CD4-positive, alpha-beta memory T cell (primary cell): ENCODE results near the gene DNAJB13. TPM values are rescaled to one million over a fixed set of nuclear protein-coding genes. Genes with fewer than 3 reads are reported as not detected.
A peak's percentile ranks its signal among the peaks of the same experiment; 100 is the strongest.

Experiments used
- CTCF ChIA-PET: fragments of 350-600 bp; sonication (Branson Sonifier 250); formaldehyde crosslinking; loops from one replicate; lab custom pipeline; 2021; ENCODE audit warnings: inconsistent platforms; ENCODE audit not compliant: partially characterized antibody; lab: Charles Lee
- POLR2A ChIA-PET: fragments of 350-600 bp; sonication (Branson Sonifier 250); formaldehyde crosslinking; loops from one replicate; lab custom pipeline; 2021; ENCODE audit not compliant: partially characterized antibody; lab: Charles Lee
- DNase-seq, 5 donors: peaks; one replicate each; pipeline versions ENCODE4 v3.0.0 to v3.0.0-alpha.2; 2020 to 2022; ENCODE audit warnings: mixed read lengths in 1 of 5
- H3K27ac ChIP-seq: one replicate; pipeline ENCODE4 v1.7.0; 2013; ENCODE audit warnings: low read depth, low read length
- H3K27me3 ChIP-seq: 2 replicates; pipeline ENCODE4 v1.7.0; 2013; ENCODE audit warnings: mild to moderate bottlenecking, low read length, moderate library complexity; ENCODE audit not compliant: insufficient read depth
- H3K36me3 ChIP-seq: 2 replicates; pipeline ENCODE4 v1.7.0; 2013; ENCODE audit warnings: mild to moderate bottlenecking, low read length, moderate library complexity; ENCODE audit not compliant: insufficient read depth
- H3K4me1 ChIP-seq: 2 replicates; pipeline ENCODE4 v1.7.0; 2013; ENCODE audit warnings: mild to moderate bottlenecking, low read length, moderate library complexity; ENCODE audit not compliant: insufficient read depth
- H3K4me3 ChIP-seq, 2 donors: one replicate each; pipeline ENCODE4 v1.7.0; 2013; ENCODE audit warnings: low read length in 2 of 2, mild to moderate bottlenecking in 1 of 2
- H3K9me3 ChIP-seq, 2 donors: one replicate each; pipeline ENCODE4 v1.7.0; 2013; ENCODE audit warnings: low read length in 2 of 2, control low read depth in 1 of 2; ENCODE audit not compliant: control insufficient read depth in 1 of 2
- H3K27ac Mint-ChIP-seq, 7 donors: one replicate each; pipeline ENCODE4 v1.8.0; 2020 to 2021; ENCODE audit warnings: mixed read lengths in 7 of 7, mild to moderate bottlenecking in 6 of 7, inconsistent platforms in 3 of 7, moderate library complexity in 3 of 7
- H3K27me3 Mint-ChIP-seq, 2 donors: one replicate each; pipeline ENCODE4 v1.8.0; 2020 to 2021; ENCODE audit warnings: mixed read lengths in 2 of 2
- H3K36me3 Mint-ChIP-seq, 2 donors: one replicate each; pipeline ENCODE4 v1.8.0; 2020 to 2021; ENCODE audit warnings: mixed read lengths in 2 of 2, inconsistent platforms in 1 of 2, mild to moderate bottlenecking in 1 of 2
- H3K4me1 Mint-ChIP-seq, 4 donors: one replicate each; pipeline ENCODE4 v1.8.0; 2020 to 2021; ENCODE audit warnings: mixed read lengths in 4 of 4, mild to moderate bottlenecking in 1 of 4
- H3K4me3 Mint-ChIP-seq, 8 donors: one replicate each; pipeline ENCODE4 v1.8.0; 2020 to 2021; ENCODE audit warnings: mixed read lengths in 8 of 8, mild to moderate bottlenecking in 7 of 8, moderate library complexity in 6 of 8, inconsistent platforms in 3 of 8
- H3K9me3 Mint-ChIP-seq, 8 donors: one replicate each; pipeline ENCODE4 v1.8.0; 2020 to 2021; ENCODE audit warnings: mixed read lengths in 8 of 8, mild to moderate bottlenecking in 5 of 8, inconsistent platforms in 3 of 8, moderate library complexity in 1 of 8
- intact Hi-C: fragments of 100-400 bp; cut with micrococcal nuclease; formaldehyde crosslinking; loops from one replicate; pipeline ENCODE4 v1.15.1; 2023
- polyA plus RNA-seq, 2 donors: library from polyadenylated mRNA; unstranded; fragments of 300-500 nt; fragmentation: Illumina TruSeq; gene quantifications; one replicate each; pipeline ENCODE4 v1.2.3, GENCODE V29; 2021
- total RNA-seq, 2 experiments: library from RNA; stranded (reverse); gene quantifications; one replicate each; pipeline ENCODE4 v1.2.3, GENCODE V29; 2021

The DNAJB13 gene
- total and polyA plus RNA-seq, 4 experiments from 2014 or later, result 0.23 to 0.53 (median 0.30) TPM; not detected in 1

GRCh38 chr11:73975479-73975757 is 24.6 kb downstream of the DNAJB13 start:
- ChIA-PET CTCF (interaction anchor here (0.7 to 1.9 kb wide), 2 partner anchors 29 to 37 kb away, joined by 3 to 6 read pairs; no protein-coding TSS in a partner anchor), POLR2A (interaction anchor here (5.3 to 38.4 kb wide), 3 partner anchors 6 to 196 kb away, joined by 32 to 2221 read pairs (median 623); partner anchors contain the start of genes C2CD3, PPME1, UCP2 and UCP3)
- H3K27me3 Mint-ChIP-seq, result no peaks in the 10 kb centered on the region
- no peaks in the 10 kb centered on the region for H3K9me3 ChIP-seq
- H3K27ac Mint-ChIP-seq, result peak overlapping the region; percentile 58 to 100 (median 96)
- H3K36me3 ChIP-seq, result peaks cover 52% of the 10 kb centered on the region
- intact Hi-C loops, result no loop called here
- H3K4me3 Mint-ChIP-seq, result peak overlapping the region in 7 of 8 donors; percentile 65 to 99 (median 81)
- H3K36me3 Mint-ChIP-seq, result peaks cover 62 to 68% of the 10 kb centered on the region in 2 donors
- H3K4me1 ChIP-seq, result peaks cover 100% of the 10 kb centered on the region
- no peak overlapping the region for H3K4me3 ChIP-seq
- H3K27me3 ChIP-seq, result no peaks in the 10 kb centered on the region
- no peak for DNase-seq
- H3K9me3 Mint-ChIP-seq, result no peaks in the 10 kb centered on the region
- H3K4me1 Mint-ChIP-seq, result peaks cover 63 to 100% (median 81%) of the 10 kb centered on the region in 4 donors
- H3K27ac ChIP-seq, result peak overlapping the region; percentile 52

GRCh38 chr11:73976451-73977151 is 25.8 kb downstream of the DNAJB13 start:
- Histone ChIP-seq H3K4me1 (peaks cover 92% of the 10 kb centered on the region), H3K36me3 (peaks cover 64% of the 10 kb centered on the region), H3K27ac (peak overlapping the region; percentile 84), H3K4me3 (peak overlapping the region in 1 of 2 donors; percentile 99), H3K27me3 (no peaks in the 10 kb centered on the region), H3K9me3 (no peaks in the 10 kb centered on the region)
- Mint-ChIP-seq H3K27me3 (no peaks in the 10 kb centered on the region), H3K36me3 (peaks cover 74 to 77% of the 10 kb centered on the region in 2 donors), H3K9me3 (no peaks in the 10 kb centered on the region), H3K4me1 (peaks cover 57 to 100% (median 73%) of the 10 kb centered on the region in 4 donors), H3K4me3 (peak overlapping the region; percentile 57 to 100 (median 94)), H3K27ac (peak overlapping the region; percentile 78 to 100 (median 91))
- intact Hi-C loops, result no loop called here
- no peak for DNase-seq
- ChIA-PET CTCF (interaction anchor here (0.9 to 1.1 kb wide), 3 partner anchors 10 to 55 kb away, joined by 3 to 4 read pairs (median 4); no protein-coding TSS in a partner anchor), POLR2A (interaction anchor here (0.6 to 38.4 kb wide), 5 partner anchors 8 to 72 kb away, joined by 3 to 2221 read pairs (median 5); partner anchors contain the start of gene UCP3)

- DNase-seq, result no peak
- CTCF ChIA-PET, result interaction anchor here (1.2 to 5.0 kb wide), 4 partner anchors 8 to 41 kb away, joined by 3 to 38 read pairs (median 12); no protein-coding TSS in a partner anchor
Measured at GRCh38 chr11:73977856-73978519, 27.2 kb downstream of the DNAJB13 start.

GRCh38 chr11:73978576-73979086 is 27.8 kb downstream of the DNAJB13 start:
- Mint-ChIP-seq H3K4me3 (peak overlapping the region; percentile 83 to 100 (median 98)), H3K27me3 (no peaks in the 10 kb centered on the region), H3K36me3 (peaks cover 80 to 91% of the 10 kb centered on the region in 2 donors), H3K4me1 (peaks cover 45 to 100% (median 60%) of the 10 kb centered on the region in 4 donors), H3K27ac (peak overlapping the region; percentile 98 to 100 (median 99)), H3K9me3 (peaks cover 0 to 3% (median 0%) of the 10 kb centered on the region in 8 donors)
- POLR2A ChIA-PET, result interaction anchor here (0.5 to 38.4 kb wide), 8 partner anchors 10 to 192 kb away, joined by 3 to 2221 read pairs (median 16); partner anchors contain the start of genes C2CD3, PPME1 and UCP3
- peaks cover 76% of the 10 kb centered on the region for H3K4me1 ChIP-seq
- intact Hi-C loops, result no loop called here
- no peak for DNase-seq
- CTCF ChIA-PET, result interaction anchor here (1.2 to 5.0 kb wide), 5 partner anchors 8 to 41 kb away, joined by 3 to 38 read pairs (median 15); no protein-coding TSS in a partner anchor
- no peaks in the 10 kb centered on the region for H3K9me3 ChIP-seq
- peak overlapping the region; percentile 84 for H3K27ac ChIP-seq
- H3K27me3 ChIP-seq, result no peaks in the 10 kb centered on the region
- peak overlapping the region; percentile 23 to 99 for H3K4me3 ChIP-seq
- H3K36me3 ChIP-seq, result peaks cover 65% of the 10 kb centered on the region

More at GRCh38 chr11:73977856-73978519, 27.2 kb downstream of the DNAJB13 start:
- H3K4me1 Mint-ChIP-seq, result peaks cover 47 to 100% (median 63%) of the 10 kb centered on the region in 4 donors
- H3K4me3 Mint-ChIP-seq, result peak overlapping the region; percentile 83 to 100 (median 98)
- H3K27ac ChIP-seq, result peak overlapping the region; percentile 84
- peaks cover 65% of the 10 kb centered on the region for H3K36me3 ChIP-seq
- peak overlapping the region; percentile 23 to 99 for H3K4me3 ChIP-seq
- H3K27me3 ChIP-seq, result no peaks in the 10 kb centered on the region
- peak overlapping the region; percentile 98 to 100 (median 99) for H3K27ac Mint-ChIP-seq
- peaks cover 80 to 89% of the 10 kb centered on the region in 2 donors for H3K36me3 Mint-ChIP-seq
- peaks cover 78% of the 10 kb centered on the region for H3K4me1 ChIP-seq
- H3K9me3 ChIP-seq, result no peaks in the 10 kb centered on the region
- H3K9me3 Mint-ChIP-seq, result peaks cover 0 to 2% (median 0%) of the 10 kb centered on the region in 8 donors
- intact Hi-C loops, result no loop called here
- POLR2A ChIA-PET, result interaction anchor here (5.1 to 38.4 kb wide), 3 partner anchors 9 to 53 kb away, joined by 49 to 2221 read pairs (median 623); partner anchors contain the start of gene UCP3
- no peaks in the 10 kb centered on the region for H3K27me3 Mint-ChIP-seq

GRCh38 chr11:73980001-73980961 is 29.5 kb downstream of the DNAJB13 start:
- Mint-ChIP-seq H3K36me3 (peaks cover 65 to 75% of the 10 kb centered on the region in 2 donors), H3K9me3 (peaks cover 0 to 3% (median 0%) of the 10 kb centered on the region in 8 donors), H3K27ac (peak overlapping the region; percentile 98 to 100 (median 99)), H3K4me1 (peaks cover 37 to 95% (median 53%) of the 10 kb centered on the region in 4 donors), H3K27me3 (no peaks in the 10 kb centered on the region), H3K4me3 (peak overlapping the region; percentile 96 to 100 (median 99))
- H3K27ac ChIP-seq, result peak overlapping the region; percentile 84
- no peaks in the 10 kb centered on the region for H3K9me3 ChIP-seq
- DNase-seq, result peak; percentile 89 to 94 (median 91)
- peaks cover 54% of the 10 kb centered on the region for H3K36me3 ChIP-seq
- H3K4me1 ChIP-seq, result peaks cover 70% of the 10 kb centered on the region
- no peaks in the 10 kb centered on the region for H3K27me3 ChIP-seq
- H3K4me3 ChIP-seq, result peak overlapping the region; percentile 87 to 99
- intact Hi-C loops, result loop anchor here (1.0 to 5.0 kb wide), 5 partner anchors 15 to 103 kb away; partner anchors contain the start of genes COA4 and PAAF1
- ChIA-PET POLR2A (interaction anchor here (0.6 to 38.4 kb wide), 18 partner anchors 11 to 382 kb away, joined by 3 to 2221 read pairs (median 4); partner anchors contain the start of genes C2CD3, FAM168A, PPME1 and RAB6A), CTCF (interaction anchor here (0.6 to 5.0 kb wide), 18 partner anchors 7 to 72 kb away, joined by 3 to 38 read pairs (median 6); partner anchors contain the start of gene UCP3)
